GM18519 (cell line): Measurements from ENCODE around the gene CHST13.

Source experiments
- ATAC-seq: cut with Tn5 transposase; IDR thresholded peaks from one replicate; pipeline ENCODE4 v1.9.1; 2021; ENCODE audit warnings: mild to moderate bottlenecking, moderate library complexity; ENCODE audit not compliant: unreplicated experiment, low FRiP score

CHST13 gene

DNA sequence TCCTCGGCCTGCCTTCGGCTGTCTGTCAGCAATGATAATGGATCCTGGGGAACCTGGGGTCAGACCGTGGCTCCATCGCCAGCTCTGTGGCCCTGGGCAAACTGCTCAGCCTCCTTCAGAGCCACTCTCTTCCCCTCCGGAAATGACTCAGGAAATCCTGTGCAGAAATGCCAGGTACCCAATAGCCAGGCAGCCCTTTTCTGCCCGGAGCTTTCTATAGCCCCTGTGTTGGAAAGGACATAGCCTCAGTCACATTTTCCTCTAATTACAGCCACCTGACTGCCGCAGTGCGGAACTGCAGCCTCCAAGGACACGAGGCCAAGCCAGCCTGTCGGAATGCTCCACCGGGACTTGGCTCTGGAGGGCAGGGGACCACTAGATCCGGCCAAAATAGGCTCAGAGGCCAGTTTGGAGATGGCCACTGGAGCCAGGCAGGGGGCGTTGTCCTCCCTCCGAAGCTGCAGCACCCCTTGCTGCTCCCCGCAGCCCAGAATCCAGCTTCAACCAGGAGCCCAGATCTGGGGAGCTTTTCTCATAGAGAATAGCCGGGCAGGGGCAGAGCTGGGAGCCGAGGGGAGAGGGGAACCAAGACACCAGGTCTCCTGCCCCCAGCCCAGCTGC lies 36.7 kb upstream of the CHST13 start:
- ATAC-seq, result no peak

GRCh38 chr3:126488185-126488584 lies 35.8 kb upstream of the CHST13 start:
- no peak for ATAC-seq

GRCh38 chr3:126488886-126489569 lies 34.9 kb upstream of the CHST13 start:
- ATAC-seq, result no peak

- ATAC-seq, result no peak
These were observed 33.3 kb upstream of the CHST13 start for GRCh38 chr3:126490619-126491018.

DNA sequence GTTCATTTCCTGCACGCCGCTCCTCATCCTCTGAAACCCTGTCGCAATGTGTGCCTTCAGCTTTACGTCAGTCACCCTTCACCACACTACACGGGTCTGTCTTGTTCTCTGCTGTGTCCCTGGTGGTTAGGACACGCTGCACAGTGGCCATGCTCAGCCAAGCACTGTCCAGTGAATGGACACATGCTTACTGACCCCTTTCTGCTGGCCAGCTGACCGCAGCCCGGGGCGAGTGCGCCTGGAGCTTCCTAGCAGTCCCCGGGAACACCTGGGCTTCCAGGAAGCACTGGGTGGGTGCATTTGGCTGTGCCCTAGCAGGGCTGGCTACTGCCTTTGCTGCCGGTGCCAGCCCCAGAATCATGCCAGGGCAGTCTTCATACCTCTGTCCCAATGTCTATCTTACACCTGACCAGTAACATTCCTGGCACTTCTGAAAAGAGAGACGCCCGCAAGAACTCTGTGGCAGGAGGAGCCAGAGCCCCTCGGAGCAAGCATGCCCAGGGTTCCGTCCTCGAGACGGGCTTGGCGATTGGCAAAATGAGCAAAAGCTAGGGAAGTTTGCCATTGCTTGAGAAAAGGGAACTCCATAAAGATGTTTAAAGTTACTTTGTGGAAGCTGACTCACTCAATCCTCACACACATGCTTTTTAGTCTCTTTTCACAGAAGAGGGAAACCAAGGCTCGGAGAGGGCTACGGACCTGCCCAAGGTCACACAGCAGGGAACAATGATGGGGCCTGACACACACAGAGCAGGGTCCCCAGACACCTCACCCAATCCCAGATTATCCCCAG lies 32.5 kb upstream of the CHST13 start:
- ATAC-seq, result no peak

DNA sequence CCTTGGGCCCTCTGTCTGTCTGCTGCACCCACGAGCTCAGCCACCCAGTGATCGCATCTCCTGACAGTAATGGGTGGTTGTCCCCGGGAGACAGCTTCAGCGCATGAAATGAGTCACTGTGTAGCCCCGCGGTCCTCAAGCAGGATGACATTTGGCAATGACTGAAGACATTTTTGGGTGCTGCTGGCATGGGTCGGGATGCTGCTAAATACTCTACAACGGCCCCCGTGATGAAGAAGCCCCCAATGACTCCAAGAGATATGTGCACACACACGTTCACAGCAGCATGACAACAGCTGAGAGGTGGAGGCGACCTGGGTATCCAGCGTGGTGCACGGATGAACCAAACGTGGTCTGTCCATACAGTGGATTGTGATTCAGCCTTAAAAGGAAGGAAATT lies 30.9 kb upstream of the CHST13 start:
- ATAC-seq, result no peak

DNA sequence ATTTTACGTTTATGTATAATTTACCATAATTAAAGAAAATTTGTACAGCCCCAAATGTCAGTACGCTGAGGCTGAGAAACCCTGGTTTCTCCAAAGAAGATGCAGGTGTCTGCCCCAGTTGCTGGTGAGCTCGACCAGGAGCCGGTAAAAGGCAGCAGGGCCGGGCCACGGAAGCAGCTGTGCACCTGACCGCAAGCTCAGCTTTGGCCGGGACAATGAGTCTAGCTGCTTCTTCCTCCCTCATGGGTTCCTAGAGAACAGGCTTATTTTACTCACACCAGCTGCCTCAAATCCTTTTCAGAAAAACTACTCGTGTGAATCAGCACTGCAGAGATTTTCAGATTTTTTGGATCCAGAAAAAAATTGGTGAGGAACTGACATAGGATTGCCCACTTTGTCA lies 30.2 kb upstream of the CHST13 start:
- no peak for ATAC-seq

DNA sequence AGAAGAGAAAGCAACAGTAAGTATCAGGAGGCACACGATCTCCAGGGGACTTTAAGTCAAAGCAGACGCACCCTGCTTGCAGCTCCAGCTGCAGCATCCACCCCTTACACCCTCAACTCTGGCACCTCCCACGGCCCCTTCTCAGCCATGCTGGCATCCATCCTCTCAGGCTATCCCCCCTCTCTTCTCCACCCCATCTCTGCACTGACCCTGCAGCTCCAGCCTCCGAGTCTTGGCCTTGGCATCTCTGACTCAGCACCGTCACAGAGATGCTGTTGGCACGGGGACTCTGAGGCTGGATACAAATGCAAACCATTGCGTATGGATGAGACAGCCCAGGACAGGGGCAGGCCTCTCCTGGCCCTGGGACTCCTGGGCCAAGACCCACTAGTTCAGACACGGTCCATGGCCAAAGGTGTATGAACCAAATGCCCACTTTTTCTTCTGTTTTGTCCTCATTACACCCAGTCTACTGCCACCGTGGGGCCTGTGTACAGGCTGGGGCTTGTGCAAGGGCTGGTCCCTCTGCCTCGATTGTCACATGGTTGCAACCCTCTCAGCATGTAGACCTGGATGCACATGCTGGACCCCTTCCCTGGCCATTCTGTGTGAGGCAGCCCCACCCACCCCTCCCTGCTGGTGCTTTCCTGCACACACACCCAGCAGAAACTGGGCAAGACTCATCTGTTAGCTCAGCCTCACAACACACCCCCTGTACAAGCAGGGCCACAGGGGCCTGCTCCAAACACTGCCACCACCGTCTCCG lies 29.6 kb upstream of the CHST13 start:
- no peak for ATAC-seq

- no peak for ATAC-seq
These were observed 29.1 kb upstream of the CHST13 start for GRCh38 chr3:126494970-126495230.

DNA sequence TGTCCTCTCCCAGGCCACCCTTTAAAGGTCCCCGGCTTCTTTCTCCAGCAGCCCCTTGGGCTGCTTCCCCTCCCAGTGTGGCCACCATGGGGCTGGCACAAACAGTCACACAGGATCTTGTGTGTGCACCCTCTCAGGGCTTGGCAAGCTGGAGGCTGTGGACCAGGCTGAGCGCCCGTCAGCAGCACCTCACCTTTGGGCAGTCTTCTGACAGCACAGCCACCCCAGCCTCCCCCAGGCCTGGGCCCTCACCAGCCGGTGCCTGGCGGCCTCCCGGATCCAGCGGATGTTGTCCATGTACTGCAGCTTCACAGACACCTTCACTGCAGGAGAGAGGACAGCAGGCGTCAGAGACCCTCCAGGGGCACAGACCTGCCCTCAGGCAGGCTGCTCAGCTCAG lies 28.2 kb upstream of the CHST13 start:
- ATAC-seq, result no peak

- ATAC-seq, result no peak
These were observed 26.8 kb upstream of the CHST13 start for GRCh38 chr3:126496894-126497850.

DNA sequence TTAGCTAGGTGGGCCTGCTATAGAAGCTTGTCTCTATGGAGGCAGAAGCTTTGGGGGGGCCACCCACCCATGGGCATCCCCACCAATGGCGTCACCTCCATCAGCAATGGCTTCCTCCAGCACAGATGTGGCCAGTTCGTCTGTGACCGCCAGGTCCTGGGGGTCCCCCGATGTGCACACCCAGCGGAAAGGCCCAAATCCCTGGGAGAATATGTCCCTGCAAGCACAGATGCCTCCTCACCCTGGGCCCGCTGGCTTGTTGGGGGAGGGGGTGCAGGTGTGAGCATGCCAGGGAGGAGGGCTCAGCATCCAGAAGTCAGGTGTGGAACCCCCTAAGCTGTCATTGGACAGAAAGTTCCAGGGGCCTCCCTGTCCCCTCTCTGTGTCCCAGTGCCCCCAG lies 26.0 kb upstream of the CHST13 start:
- ATAC-seq, result no peak

DNA sequence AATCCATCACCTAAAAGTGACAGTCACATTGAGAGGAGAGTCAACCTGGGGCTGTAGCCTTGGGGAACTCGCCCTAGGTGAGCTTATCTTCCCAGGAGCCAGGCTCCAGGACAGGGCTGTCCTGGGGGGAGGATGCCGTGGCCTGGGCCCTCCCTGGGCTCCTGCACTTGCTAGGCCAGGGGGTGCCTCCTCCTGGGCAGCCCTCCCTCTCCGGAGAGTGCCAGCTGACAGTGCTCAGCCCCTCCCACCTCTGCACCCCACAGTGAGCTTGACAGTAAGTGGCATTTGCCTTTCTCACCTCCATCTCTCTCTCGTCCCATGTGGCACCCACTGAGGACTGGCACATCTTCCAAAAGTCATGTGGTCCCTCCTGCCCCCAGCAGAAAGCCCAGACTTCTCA lies 25.5 kb upstream of the CHST13 start:
- ATAC-seq, result no peak

GRCh38 chr3:126498929-126499328 lies 25.0 kb upstream of the CHST13 start:
- no peak for ATAC-seq

DNA sequence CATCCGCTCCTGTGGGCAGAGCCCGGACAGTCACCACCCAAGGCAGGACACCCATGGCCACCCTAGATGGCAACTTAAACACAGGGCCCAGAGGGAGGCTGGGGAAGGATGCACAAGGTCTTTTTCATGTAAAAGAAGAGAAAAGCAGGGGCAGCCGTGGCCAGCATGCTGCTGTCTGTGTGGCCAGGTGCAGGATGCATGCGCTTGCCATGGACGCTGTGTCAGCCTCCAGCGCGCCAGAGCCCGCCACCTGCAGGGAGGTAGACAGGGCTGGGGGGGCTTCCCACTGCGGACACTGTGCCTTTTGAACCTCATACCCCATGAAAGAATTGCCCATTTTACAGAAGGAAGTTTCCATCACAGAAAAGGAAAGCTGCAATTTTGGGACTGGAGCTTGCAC lies 24.6 kb upstream of the CHST13 start:
- no peak for ATAC-seq

DNA sequence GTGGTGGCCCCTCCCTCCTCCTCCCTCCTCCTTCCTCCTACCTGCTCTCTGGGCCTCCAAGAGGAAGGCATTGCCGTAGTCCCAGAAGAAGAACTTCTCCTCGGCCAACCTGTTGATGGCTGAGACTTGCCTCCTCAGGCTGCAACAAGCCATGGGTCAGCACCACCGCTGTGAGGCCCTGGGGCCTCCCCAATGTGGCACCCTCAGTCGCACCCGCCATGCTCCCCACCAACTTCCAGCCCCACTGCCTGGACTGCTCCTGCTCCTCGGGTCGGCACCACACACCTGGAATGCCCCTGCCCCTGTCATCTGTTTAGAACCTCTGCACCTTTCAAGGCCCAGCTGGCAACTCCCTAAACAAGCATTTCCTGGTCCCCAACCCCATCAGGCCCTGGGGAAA lies 23.9 kb upstream of the CHST13 start:
- ATAC-seq, result no peak

- no peak for ATAC-seq
These were observed 22.9 kb upstream of the CHST13 start for GRCh38 chr3:126501054-126501453.

GRCh38 chr3:126501736-126502135 lies 22.2 kb upstream of the CHST13 start:
- no peak for ATAC-seq

GRCh38 chr3:126502656-126503055 lies 21.3 kb upstream of the CHST13 start:
- ATAC-seq, result no peak

DNA sequence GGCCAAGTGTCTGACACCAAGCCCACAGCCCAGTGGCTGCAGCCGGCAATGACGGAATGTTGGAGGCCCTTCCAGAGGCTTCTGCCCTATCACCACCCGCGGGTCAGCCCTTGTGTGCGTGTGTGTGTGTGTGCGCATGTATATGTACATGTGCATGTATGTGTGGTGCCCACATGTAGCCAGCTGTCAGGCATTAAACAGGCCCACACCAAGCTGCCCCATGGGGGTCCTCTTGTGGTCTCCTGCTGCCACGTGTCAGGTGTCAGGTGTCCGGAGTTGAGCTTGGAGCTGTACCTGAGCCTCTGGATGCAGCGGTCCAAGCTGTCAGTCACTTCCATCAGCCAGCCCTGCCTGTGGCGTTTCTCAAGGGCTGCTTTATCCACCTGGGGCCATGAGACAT lies 20.3 kb upstream of the CHST13 start:
- ATAC-seq, result no peak
